Stimulated activated CD4-positive, alpha-beta T cell treated with anti-CD3 and anti-CD28 coated beads, Interleukin-4, amount 100 ng/mL, for 1 hour (primary cell): ENCODE measurements around the gene ELN.
"Not testable (repeated sequence)": the region's sequence is repeated elsewhere in the genome, so short reads cannot be mapped to it uniquely, and the experiment has no call there.

Experiments
- DNase-seq: peaks from one replicate; pipeline ENCODE4 v3.0.0-alpha.2; 2020

Gene ELN

GRCh38 chr7:74027683-74028320 lies at the start of gene ELN:
ELN (plus strand) TSS chr7:74028173; CDS start chr7:74028188, 15 bp downstream.
- no peak for DNase-seq

GRCh38 chr7:73978661-73979563 lies 49.1 kb upstream of the ELN start:
- DNase-seq, result no peak

GRCh38 chr7:73979656-73980055 lies 48.3 kb upstream of the ELN start:
- not testable (repeated sequence) for DNase-seq

- no peak for DNase-seq
Observed at GRCh38 chr7:73980206-73980605, 47.8 kb upstream of the ELN start.

GRCh38 chr7:73981933-73982332 lies 46.0 kb upstream of the ELN start:
- DNase-seq, result no peak

GRCh38 chr7:73983437-73984164 lies 44.4 kb upstream of the ELN start:
- no peak for DNase-seq

- DNase-seq, result no peak
Observed at GRCh38 chr7:73984481-73985205, 43.3 kb upstream of the ELN start.

GRCh38 chr7:73985737-73986141 lies 42.2 kb upstream of the ELN start:
- no peak for DNase-seq

GRCh38 chr7:73986158-73986631 lies 41.8 kb upstream of the ELN start:
- DNase-seq, result no peak

GRCh38 chr7:73987298-73987697 lies 40.7 kb upstream of the ELN start:
- no peak for DNase-seq

GRCh38 chr7:73988197-73988596 lies 39.8 kb upstream of the ELN start:
- DNase-seq, result no peak

GRCh38 chr7:73991522-73992100 lies 36.4 kb upstream of the ELN start:
- DNase-seq, result no peak

GRCh38 chr7:73992101-73992562 lies 35.8 kb upstream of the ELN start:
- no peak for DNase-seq

- DNase-seq, result no peak
Observed at GRCh38 chr7:73994023-73994422, 34.0 kb upstream of the ELN start.

GRCh38 chr7:73994761-73995160 lies 33.2 kb upstream of the ELN start:
- no peak for DNase-seq

GRCh38 chr7:73995330-73995729 lies 32.6 kb upstream of the ELN start:
- no peak for DNase-seq

GRCh38 chr7:73995821-73996511 lies 32.0 kb upstream of the ELN start:
- DNase-seq, result no peak

- DNase-seq, result no peak
Observed at GRCh38 chr7:73997056-73997455, 30.9 kb upstream of the ELN start.

- DNase-seq, result no peak
Observed at GRCh38 chr7:73999664-74000435, 28.1 kb upstream of the ELN start.

GRCh38 chr7:74000489-74001149 lies 27.4 kb upstream of the ELN start:
- no peak for DNase-seq
